NCI-H1436 treated with DMSO at 0.1 percent for 48 hours (cell line): ENCODE data around the gene ADAM30.
A peak's percentile ranks its signal among the peaks of the same experiment; 100 is the strongest.

Experiments used
- DNase-seq: peaks from one replicate; lab custom pipeline; 2025; lab: John Stamatoyannopoulos, UW

Gene ADAM30

DNA sequence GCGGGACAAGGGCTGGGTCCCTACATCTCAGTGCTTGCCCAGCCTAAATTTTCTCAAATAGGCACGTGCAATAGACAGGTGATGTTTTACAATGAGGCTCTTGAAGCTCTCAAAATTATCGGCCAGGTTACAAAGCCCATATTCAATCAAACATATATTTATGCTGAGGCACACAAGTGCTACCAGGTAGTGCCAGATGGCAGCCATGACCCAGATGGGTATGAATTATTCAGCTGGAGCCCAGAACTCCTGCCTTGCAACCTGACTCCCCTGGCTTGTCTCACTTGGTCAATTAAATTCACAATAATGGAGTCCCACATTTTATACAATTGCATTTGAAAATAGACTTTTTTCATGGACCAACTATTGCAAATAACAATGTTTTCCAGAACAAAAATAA is 12.3 kb upstream of the ADAM30 start:
- DNase-seq = peak; percentile 28

DNA sequence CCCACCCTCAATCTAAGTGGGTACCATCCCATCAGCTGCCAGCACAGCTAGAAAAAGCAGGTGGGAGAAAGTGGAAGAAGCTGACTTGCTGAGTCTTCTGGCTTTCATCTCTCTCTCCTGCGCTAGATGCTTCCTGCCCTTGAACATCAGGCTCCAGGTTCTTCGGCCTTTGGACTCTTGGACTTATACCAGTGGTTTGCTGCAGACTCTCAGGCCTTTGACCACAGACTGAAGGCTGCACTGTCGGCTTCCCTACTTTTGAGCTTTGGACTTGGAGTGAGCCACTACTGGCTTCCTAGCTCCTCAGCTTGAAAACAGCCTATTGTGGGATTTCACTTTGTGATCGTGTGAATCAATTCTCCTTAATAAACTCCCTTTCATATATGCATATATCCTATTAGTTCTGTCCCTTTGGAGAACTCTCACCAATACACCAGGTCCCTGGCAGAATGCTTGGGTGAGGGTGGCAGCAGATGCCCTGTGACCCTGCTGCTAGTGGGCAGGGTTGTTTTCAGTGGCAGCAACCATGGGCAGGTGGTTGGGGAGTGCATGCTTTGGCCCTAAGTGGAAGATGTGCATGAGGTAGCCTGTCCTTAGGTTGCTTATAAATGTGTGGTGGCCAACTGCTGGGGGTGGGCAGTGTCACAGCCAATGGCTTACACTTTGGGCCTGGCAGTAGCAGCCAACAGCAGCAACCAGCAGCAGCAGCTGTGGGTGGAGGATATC is 10.8 kb upstream of the ADAM30 start:
- DNase-seq = no peak

DNA sequence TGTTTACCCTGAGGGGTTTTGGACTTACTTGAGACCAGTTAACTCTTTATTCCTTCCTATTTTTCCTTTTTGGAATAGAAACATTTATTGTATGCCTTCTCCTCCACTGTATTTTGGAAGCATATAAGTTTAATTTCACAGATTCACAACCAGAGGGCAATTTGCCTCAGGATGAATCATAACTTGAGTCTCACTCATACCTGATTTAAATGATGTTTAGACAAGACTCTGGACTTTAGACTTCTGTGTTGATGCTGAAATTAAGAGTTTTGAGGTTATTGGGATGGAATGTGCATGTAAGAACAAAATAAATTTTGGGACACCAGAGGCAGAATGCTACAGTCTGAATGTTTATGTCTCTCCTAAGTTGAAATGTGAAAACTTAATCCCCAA is 7.1 kb upstream of the ADAM30 start:
- no peak for DNase-seq

DNA sequence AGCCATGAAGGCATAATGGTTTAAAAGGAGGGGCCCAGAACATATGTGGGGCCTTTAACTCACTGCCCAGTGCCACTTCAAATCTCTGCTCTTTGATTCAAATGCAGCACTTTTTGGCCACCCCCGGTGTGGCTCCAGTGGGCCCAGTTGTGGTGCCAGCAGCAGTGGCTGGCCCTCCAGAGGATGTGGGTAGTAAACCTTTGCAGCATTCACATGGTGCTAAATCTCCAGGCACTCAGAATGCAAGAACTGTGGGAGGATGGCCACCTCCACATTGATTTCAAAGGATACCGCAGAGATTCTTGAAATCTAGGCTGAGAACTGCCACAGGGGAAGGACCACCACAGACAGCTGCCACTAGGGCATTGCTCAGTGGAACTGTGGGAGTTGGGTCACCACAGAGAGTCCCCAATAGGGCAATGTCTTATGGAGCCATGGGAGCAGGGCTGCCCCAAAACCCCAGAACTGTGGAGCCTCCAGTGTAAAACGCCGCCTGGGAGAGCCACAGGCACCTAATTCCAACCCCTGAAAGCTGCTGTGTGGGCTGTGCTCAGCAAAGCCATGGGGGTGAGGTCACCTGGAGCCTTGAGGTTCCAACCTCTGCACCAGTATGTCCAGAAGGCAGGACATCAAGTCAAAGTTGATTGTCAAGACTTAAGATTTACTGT is 6.6 kb upstream of the ADAM30 start:
- DNase-seq = no peak

DNA sequence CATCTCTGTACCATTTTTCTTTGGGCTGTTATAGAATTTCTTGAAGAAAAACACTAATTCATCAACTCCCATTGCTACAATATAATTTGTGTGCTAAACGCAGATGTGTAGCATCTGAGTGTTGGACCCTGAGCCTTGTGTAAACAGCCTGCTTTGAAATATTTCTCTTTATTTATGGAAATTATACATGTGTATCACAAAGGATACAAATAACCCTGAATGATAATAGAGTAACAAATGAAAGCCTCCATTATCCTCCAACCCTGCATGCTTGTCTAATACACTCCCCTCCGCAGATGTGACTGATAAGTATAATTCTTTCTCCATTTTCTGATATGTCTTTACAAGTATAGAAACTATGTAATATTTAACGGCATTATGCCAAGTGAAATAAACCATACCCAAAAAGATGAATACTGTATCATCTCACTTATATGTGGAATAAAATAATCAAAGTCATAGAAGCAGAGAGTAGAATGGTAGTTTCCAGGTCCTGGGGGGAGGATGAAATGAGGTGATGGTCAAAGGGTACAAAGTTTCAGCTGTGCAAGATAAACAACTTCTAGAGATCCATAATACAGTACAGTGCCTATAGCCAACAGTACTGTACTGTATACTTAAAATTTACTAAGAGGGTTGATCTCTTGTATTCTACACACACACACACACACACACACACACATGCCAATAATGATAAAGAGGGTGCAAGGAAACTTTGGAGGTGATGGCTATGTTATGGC is 2.8 kb upstream of the ADAM30 start:
- no peak for DNase-seq

DNA sequence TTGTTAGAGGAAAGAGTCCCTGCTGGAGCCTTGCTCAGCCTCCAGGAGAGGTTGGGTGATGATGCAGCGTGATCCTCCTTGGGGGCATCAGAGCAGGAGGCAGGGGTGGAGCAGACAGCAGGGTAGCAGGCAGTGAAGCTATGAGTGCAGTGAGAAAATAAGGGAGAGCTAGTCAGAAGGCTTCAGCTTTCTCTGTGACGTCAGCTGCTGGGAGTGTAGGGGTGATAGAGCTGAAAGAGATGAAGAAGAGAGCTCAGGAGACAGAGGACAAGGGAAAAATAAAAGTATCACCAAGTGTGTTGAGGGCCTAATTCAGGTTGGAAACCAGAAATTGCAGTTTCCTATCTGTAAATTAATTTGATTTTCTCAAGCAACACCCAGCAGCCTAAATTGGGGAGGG is 2.2 kb upstream of the ADAM30 start:
- no peak for DNase-seq

DNA sequence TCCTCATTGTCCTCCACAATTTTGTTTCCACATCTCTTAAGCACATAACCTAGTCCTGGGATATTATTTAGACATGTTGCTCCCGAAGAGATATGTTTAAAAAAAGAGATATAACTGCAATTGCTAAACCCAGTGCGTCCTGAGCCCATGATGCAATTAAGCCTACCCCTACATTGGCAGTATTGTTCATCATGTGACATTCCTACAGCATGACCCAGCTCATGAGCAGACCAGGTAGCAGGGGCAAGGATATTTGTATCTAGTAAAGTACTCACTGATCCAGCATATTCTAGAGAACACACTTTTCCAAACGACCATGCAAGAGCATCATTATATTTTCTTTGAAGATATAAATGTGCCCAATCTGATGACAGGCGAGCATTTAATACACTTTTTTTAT is 1.2 kb downstream of the ADAM30 start:
- DNase-seq = no peak

DNA sequence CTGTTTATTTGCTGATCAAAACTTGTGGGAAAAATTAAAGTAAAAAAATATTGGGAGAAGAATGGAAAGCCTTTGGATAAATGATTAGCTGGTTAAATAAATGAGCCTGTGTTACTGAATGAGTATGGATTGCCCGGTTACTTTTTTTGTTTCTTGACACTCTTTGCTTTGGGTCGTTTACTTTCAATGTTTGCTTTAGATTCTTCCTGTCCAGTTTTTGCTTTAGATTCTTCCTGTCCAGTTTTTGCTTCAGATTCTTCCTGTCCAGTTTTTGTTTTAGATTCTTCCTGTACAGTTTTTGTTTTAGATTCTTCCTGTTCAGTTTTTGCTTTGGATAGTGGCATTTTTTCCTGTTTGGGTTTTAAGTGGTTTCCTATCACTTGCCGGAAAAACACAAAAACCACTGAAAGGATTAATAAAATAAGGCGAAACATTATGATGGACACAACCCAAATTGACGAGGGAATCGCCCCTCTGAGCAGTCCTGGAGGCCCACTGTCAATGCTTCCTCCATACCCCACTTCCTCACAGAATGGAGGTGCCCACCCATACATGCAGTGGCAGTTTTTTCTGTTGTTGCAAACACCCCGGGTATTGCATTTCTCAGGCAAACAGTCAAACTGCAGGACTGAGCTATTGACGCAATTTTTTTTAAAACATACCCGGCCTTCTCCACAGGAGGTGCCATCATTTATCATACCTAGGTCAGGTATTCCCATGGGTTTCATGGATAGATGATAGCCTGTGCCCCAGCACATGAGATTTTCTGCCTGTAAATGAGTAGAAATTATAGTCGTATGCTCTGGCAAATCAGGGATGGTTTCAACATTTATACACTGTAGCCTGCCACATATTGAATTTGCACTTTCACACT is 2.3 kb downstream of the ADAM30 start:
- DNase-seq = no peak

DNA sequence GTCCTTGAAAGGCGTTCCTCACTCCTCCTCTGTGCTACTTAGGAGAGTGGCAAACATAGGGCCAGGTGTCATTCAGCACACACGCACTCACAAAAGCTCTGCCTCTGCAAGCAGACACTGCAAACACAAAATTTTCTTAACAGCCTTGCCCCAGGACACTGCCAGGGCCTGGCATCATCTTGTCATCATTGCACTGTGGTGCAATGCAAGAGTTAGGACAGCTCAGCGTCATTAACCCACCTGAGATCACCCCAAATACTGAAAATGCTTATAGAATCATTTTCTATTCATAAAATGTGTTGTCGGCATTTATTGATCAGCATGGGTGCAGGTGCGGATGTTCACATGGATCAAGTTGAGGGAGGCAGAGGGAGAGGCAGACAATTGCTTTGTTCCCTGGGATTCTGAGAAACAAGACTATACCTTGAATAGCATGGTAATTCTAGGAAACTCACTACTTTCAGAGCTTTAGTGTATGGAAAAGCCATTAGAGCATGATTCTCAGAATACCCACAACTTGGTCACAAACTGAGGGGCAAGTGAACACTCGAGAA is 3.0 kb downstream of the ADAM30 start:
- DNase-seq = no peak

DNA sequence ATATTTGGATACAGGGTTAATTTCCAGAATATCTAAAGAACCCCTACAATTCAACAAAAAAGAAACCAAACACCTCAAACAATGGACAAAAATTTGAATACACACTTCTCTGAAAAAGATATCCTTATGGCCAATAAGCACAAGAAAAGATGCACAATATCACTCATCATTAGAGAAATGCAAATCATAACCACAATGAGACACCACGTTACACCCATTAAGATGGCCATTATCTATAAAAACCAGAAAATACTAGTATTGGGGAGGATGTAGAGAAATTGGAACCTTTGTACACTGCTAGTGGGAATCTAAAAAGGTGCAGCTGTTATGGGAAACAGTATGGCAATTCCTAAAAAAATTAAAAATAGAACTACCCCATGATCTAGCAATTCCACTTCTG is 4.9 kb downstream of the ADAM30 start:
- no peak for DNase-seq

DNA sequence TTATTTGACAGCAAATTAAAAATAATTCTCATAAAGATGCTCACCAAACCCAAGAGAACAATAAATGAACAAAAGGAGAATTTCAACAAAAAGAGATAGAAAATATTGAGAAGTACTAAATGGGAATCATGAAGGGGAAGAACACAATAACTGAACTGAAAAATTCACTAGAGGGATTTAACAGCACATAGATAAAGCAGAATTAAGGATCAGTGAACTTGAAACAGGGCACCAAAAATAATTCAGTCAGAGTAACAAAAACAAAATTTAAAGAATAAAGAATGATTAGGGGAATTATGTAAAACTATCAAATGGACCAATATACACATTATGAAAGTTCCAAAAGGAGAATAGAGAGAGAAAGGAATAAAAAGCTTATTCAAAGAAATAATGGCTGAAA is 7.8 kb downstream of the ADAM30 start:
- DNase-seq = no peak

DNA sequence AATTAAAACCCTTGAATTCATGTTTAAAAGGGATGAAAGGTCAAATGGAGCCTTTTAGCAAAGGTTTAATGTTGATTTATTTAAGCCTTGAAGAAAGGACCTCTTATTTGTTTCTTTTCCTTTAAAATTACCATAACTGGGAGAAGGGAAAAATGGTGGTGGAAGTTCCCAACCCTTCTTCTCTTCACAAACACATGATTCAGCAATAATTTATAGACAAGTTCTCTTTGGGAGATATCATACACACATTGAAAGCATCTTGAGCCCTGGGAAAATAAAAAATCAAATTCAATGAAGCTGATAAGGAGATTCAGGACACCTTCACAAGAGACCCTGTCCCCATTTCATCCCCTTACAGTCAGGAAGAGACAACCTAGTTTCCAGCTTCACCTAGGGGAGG is 8.9 kb downstream of the ADAM30 start:
- DNase-seq = no peak

DNA sequence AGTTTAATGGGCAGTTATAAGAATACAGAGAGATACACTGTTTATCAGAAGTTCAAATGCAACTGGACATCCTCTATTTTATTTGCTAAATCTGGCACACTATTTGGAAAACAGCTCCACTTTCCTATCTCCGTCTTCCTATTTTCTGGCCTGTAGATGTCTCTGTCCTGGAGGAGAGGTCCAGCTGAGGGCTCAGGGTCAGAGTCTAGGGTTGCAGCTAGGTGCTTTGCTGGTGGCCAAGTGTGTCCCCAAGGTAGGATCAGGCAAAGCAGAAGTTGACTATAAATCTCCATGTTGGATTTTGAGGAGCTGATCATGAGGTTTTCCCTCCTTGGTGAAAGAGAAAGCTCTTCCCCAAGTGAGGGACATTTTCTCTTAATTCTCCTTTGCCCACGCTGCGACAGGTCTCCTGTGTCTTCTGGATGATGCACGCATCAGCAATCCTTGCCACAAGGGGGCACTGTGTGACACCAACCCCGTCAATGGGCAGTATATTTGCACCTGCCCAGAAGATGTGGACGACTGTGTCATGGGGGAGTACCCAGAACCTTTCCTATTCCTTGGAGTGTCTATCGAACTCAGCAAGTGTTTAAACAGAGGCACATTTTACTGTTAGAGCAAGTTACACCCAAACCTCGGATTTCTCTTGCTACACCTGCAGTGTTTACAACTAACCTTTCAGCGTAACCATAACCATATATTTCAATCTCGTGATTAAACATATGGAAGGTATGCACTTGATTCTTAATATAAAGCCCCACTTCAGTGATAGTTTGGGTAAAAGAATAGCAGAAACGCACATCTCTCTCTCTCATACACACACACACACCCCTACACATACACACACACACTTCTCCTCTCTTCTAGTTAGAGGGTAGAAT is 10.2 kb downstream of the ADAM30 start:
- DNase-seq = no peak

DNA sequence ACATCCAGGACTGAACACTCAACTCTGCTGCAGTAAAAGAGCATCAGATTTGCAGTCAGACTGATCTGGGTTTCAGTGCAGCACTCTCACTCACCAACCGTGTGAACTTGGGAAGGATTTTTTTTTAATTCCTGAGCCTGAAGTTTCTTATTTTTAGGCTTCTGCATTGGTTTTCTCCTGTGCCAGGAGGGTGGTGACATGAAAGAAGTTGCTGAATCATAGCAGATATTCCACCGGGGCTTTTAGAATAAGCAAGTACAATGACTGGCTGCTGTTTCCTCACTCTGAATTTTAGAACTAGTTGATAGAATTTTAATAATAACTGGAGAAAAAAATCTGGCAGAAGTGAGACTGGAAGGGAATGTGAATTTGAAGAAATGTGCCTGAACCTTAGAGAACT is 11.6 kb downstream of the ADAM30 start:
- DNase-seq = no peak

DNA sequence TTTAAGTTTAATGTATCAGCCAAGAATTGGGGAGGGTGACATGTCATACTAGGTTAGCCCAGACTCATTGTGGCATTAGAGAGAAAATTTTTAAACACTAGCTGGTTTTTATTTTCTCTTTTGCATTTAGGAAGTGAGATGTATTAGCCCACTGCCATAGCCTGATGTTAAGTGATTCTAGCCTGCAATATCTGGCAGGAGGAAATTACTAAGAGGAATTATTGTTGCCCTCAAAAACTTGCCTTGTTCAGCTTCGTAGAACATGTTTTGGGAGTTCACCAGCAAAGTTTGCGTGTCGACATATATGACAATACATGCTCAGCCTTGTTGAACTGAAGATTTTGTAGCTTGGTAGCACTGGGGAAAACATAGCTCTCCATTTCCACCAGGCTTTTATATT is 12.5 kb downstream of the ADAM30 start:
- no peak for DNase-seq

DNA sequence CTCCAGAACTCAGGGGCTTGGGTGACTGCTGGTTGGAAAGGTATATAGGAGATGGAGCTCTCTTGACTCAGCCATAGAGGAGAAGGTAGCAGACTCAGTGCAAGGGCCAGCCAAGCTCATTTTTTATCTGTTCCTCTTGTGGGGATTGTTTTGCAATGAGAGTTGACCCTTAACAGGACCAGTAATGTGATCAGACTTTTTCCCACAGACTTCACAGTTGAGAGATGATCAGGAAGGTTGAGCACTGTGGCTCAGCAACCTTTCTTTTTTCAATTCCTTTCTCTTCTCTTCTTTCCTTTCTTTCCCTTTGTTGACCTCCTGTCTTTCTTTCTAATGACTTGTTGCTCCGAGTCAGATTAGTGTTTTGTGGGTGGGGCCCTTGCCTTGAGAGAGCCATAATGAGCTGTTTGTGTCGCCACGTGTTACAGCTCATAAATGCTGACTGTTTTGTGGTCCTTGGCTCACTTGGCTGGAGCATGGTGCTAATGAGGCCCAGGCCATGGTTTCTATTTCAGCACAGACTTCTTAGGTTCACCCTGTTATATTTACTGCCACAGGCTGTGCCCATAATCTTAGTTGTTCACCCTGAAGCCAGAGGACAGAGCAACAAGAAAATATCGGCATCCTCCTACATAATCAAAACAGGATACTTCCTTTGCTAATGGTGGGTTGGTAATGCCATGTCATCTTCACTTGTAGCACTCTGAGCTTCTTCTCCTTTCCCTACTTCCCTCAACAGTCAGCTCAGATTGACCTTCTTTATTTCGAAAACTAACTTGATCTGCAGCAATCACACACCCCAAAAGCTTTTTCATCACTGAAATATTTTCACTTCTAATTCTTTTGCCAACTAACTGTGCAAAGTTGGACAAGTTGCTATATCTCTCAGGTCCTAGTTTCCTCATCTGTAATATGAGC is 13.9 kb downstream of the ADAM30 start:
- DNase-seq = no peak

DNA sequence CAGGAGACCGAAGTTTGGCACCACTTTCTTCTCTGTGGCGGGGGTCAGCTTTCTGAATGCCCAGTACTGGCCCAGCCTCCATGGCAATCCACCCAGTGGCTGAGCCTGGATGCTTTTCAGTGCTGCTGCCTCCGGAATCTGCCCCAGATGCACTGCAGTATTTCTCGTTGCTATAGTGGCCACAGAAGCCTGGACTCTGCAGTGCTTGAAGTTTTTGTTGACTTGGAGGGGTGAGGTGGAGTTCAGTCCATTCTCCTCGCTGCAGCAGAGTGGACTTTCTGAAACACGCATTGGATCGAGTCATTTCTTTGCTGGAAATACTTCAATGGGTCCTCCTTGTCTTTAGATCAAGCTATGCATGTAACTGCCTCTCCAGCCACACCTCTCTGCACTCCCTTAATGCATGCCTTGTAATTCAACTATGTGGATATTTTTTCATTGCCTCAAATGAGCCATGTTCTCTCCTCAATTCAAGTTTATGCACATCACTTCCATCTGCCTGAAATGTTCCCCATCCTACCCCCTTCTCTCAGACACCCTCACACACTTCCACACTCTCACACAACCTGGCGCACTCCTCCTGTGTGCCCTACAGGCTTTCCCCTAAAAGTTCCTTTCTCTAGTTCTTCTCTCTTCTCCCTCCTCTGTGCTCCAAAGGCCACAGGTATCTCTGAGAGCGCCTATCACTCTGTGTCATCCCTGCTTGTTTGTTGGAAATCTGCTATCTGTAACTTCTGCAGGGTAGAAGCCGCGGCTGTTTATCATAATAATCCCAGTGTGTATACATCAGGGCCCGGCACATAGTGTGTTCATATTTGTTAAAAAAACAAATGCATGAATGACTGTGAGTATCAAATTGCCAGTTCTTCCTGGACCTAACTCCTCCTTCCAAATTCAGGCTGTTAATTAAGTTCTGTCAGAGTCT is 16.5 kb downstream of the ADAM30 start:
- DNase-seq = no peak

DNA sequence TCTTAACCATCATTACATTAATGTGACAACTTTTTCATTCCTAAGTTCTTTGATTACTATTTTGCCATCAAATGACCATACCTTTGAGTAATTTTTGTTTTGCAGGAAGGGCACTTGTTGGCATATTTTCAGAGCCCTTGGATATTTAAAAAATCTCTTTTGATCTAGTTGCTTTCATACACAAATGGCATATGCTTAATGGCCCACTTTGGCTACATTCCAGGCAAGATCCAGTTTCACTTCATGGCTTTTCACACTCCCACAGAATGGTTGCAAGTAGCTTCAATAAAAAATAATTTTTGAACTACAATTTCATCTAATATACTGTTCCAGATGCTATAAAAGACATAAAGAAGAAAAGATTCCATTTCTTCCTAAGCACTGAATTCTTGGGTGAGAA is 18.1 kb downstream of the ADAM30 start:
- peak; percentile 20 for DNase-seq

DNA sequence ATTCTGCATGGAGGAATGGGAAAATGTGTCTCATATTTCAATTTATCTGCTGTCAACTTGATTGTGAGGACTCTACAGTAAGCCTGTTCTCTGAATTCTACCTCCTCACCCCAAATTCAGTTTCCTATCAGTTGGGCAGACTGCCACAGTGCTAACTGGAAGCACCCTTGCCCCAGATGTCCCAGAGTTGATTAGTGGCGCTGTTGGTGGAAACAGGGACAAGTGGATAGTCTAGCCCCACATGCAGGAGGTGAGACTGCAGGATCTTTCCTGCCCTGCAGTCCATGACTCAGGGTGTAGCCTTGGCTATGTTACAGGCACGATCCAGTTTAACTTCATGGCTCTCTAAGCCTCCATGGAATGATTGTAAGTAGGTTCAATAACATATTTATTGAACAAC is 22.1 kb downstream of the ADAM30 start:
- DNase-seq = no peak
